Endothelial cell of umbilical vein (primary cell): Measurements from ENCODE around the gene DGAT2. TPM values are rescaled to one million over a fixed set of nuclear protein-coding genes. Genes with fewer than 3 reads are reported as not detected.

Source experiments
- BruUV-seq: library from RNA; stranded (reverse); fragments of 400-500 nt; replicated peaks from 2 replicates; lab custom pipeline; 2021; lab: Mats Ljungman, UMichigan
- CTCF ChIA-PET: fragments of 300-600, 350-600 bp; sonication (Branson Sonifier 250); formaldehyde crosslinking; loops from one replicate; lab custom pipeline; 2021; ENCODE audit warnings: antibody characterized with exemption, inconsistent platforms; lab: Charles Lee
- POLR2A ChIA-PET: fragments of 300-600, 350-600 bp; sonication (Branson Sonifier 250); formaldehyde crosslinking; loops from one replicate; lab custom pipeline; 2021; ENCODE audit warnings: antibody characterized with exemption, inconsistent platforms; lab: Charles Lee
- DNase-seq: peaks from one replicate; pipeline ENCODE4 v3.0.0-alpha.2; 2011; ENCODE audit warnings: low read depth, low spot score
- FAIRE-seq: peaks from 2 replicates; lab custom pipeline; 2011; peaks lifted over from hg19 to GRCh38; lab: Jason Lieb, UNC
- H2AFZ ChIP-seq: 2 replicates; pipeline ENCODE4 v1.6.0; 2012; ENCODE audit warnings: low read depth, low read length, control low read depth, inconsistent platforms
- H3K27ac ChIP-seq: 2 replicates; pipeline ENCODE4 v1.5.1; 2011; ENCODE audit warnings: low read depth, mild to moderate bottlenecking, control low read depth, low read length, moderate library complexity; ENCODE audit not compliant: insufficient read depth
- H3K27me3 ChIP-seq, 2 experiments: 2 replicates each; pipeline versions ENCODE4 v1.6.0 to v1.6.1; 2011; ENCODE audit warnings: low read length in 2 of 2, mixed read lengths in 1 of 2; ENCODE audit not compliant: control insufficient read depth in 2 of 2, insufficient read depth in 2 of 2
- H3K36me3 ChIP-seq, 2 experiments: 2 replicates in 1 of 2; 3 replicates in 1 of 2; pipeline ENCODE4 v1.5.1; 2011; ENCODE audit warnings: low read length in 2 of 2, mild to moderate bottlenecking in 1 of 2, moderate library complexity in 1 of 2; ENCODE audit not compliant: control insufficient read depth in 2 of 2, insufficient read depth in 2 of 2; ENCODE audit errors: extremely low read depth in 1 of 2
- H3K4me1 ChIP-seq: 3 replicates; pipeline ENCODE4 v1.5.1; 2011; ENCODE audit warnings: mild to moderate bottlenecking, low read length; ENCODE audit not compliant: control insufficient read depth, insufficient read depth; ENCODE audit errors: extremely low read depth
- H3K4me2 ChIP-seq: 2 replicates; pipeline ENCODE4 v1.6.1; 2011; ENCODE audit warnings: low read length, control low read depth, mixed read lengths; ENCODE audit not compliant: insufficient read depth
- H3K4me3 ChIP-seq, 3 experiments: fragments of 200-600 bp in 1 of 3; sonication (generic), shearing (Covaris generic) in 1 of 3; replicated peaks in 1 of 3; 2 replicates each; pipeline ENCODE4 v1.5.1; 2011 to 2016; ENCODE audit warnings: control low read depth in 3 of 3, low read length in 3 of 3, mild to moderate bottlenecking in 2 of 3, inconsistent platforms in 1 of 3, low read depth in 1 of 3, moderate library complexity in 1 of 3; ENCODE audit not compliant: insufficient read depth in 1 of 3
- H3K79me2 ChIP-seq: 2 replicates; pipeline ENCODE4 v1.6.0; 2012; ENCODE audit warnings: low read length, inconsistent platforms; ENCODE audit not compliant: control insufficient read depth, insufficient read depth
- H3K9ac ChIP-seq: replicated peaks from 2 replicates; pipeline ENCODE3; 2011; ENCODE audit warnings: low read length, control low read depth; ENCODE audit not compliant: insufficient read depth; ENCODE audit errors: extremely low read depth
- H3K9me1 ChIP-seq: replicated peaks from 3 replicates; pipeline ENCODE4 v1.6.0; 2011; ENCODE audit warnings: mild to moderate bottlenecking, low read length; ENCODE audit not compliant: control insufficient read depth, insufficient read depth; ENCODE audit errors: extremely low read depth
- H3K9me3 ChIP-seq: replicated peaks from 2 replicates; pipeline ENCODE4 v1.5.1; 2012; ENCODE audit warnings: low read length, inconsistent platforms; ENCODE audit not compliant: control insufficient read depth, insufficient read depth
- H4K20me1 ChIP-seq: replicated peaks from 2 replicates; pipeline ENCODE3; 2011; ENCODE audit warnings: mild to moderate bottlenecking, low read length; ENCODE audit not compliant: control insufficient read depth, insufficient read depth; ENCODE audit errors: extremely low read depth
- GATA2 ChIP-seq: IDR thresholded peaks from 2 replicates; pipeline ENCODE4 v1.7.0; 2011; ENCODE audit warnings: low read depth, mild to moderate bottlenecking, moderate library complexity, mixed read lengths, low read length; ENCODE audit not compliant: insufficient read length, insufficient read depth
- JUN ChIP-seq: IDR thresholded peaks from 2 replicates; pipeline ENCODE4 v1.6.1; 2011; ENCODE audit warnings: borderline replicate concordance, low read depth; ENCODE audit not compliant: insufficient read length, insufficient read depth
- dilution Hi-C: fragments of 300-500 bp; cut with MboI; formaldehyde crosslinking; loops from one replicate; pipeline ENCODE4 v1.15.0; 2019; ENCODE audit warnings: low sequenced_read_pairs; ENCODE audit not compliant: extremely low pct_ligation_motif_present
- intact Hi-C: fragments of 100-400 bp; cut with micrococcal nuclease; formaldehyde crosslinking; loops from one replicate; pipeline ENCODE4 v1.10.0; 2022
- polyA plus RNA-seq, 4 experiments: library from polyadenylated mRNA; depleted of rRNA in 3 of 4; stranded (reverse) in 3 of 4; unstranded in 1 of 4; fragments of >200 nt; gene quantifications; 2 replicates each; pipeline versions ENCODE4 v1.2.1 to v1.2.3, GENCODE V29; 2011 to 2012; ENCODE audit warnings: missing spikeins in 1 of 4
- total RNA-seq: library from RNA; stranded (reverse); gene quantifications from 2 replicates; pipeline ENCODE4 v1.2.3, GENCODE V29; 2021

The DGAT2 gene
- total and polyA plus RNA-seq, 2 donors (not counting 3 experiments of a cell fraction or from before 2014, with no cell fraction given): 0.55 to 0.79 TPM

DNA sequence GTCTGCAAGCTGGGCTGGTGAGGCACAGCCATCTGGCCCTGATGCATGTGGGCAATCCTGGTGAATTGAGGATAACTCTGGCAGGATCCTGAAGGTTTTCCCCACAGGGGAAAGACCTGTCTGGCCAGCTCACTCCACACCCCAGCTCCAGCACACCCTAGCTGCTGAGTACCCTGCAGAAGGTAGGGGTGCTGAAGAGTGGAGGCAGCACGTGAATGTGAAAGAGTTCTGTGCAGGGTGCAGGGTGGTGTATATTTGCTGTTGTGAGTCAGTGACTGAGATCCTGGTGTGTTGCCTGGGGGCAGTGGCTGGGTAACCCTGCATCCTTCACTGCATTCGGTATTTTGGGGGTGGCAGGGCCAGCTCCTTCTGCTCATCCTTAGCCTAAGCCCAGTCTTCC lies 22.4 kb downstream of the DGAT2 start:
- dilution Hi-C loops: no loop called here
- no peaks in the 10 kb centered on the region for H3K9me1 ChIP-seq
- no peaks in the 10 kb centered on the region for H3K4me1 ChIP-seq

DNA sequence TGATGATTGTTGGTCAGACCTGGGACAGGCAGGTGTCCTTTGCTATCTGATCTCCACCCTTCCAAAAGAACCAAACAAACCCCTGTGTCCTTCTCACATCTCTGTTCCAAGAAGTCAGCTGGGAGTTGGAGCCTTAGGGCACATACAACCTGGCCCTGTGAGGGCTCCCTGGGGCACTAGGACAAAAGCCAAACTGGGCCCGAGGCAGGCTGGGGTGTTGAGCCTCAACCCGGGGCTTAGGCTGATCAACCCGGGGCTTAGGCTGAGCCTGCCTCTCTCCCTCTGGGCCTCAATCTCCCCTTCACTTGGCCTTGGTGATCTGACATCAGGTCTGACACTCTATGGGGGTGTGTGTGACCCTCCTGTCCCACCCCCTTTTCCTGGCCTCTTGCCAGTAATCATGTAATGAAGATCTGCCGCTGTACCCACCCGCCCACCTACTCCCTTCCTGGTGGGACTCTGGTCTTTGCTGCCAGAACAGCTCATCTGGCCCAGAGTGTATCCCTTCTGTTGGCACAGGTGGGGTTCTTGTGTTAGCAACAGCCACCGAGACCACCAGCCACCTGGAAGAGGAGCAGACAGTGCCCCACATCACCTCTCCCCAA lies 23.7 kb downstream of the DGAT2 start:
- Histone ChIP-seq H2AFZ (no peak overlapping the region), H4K20me1 (no peaks in the 10 kb centered on the region), H3K4me3 (no peak overlapping the region), H3K4me2 (no peak overlapping the region), H3K27ac (no peak overlapping the region), H3K27me3 (no peaks in the 10 kb centered on the region), H3K79me2 (no peaks in the 10 kb centered on the region), H3K36me3 (no peaks in the 10 kb centered on the region), H3K9ac (no peak overlapping the region), H3K9me3 (no peaks in the 10 kb centered on the region), H3K4me1 (no peaks in the 10 kb centered on the region), H3K9me1 (no peaks in the 10 kb centered on the region)
- DNase-seq: no peak
- no peak for FAIRE-seq
- intact Hi-C loops (no loop called here), dilution Hi-C loops (no loop called here)
- BruUV-seq: no TSS peak
- TF ChIP-seq GATA2: no peak
- ChIA-PET POLR2A (no interaction called here), CTCF (interaction anchor here (3.8 kb wide), 1 partner anchor 10 kb away, joined by 13 read pairs; no protein-coding TSS in a partner anchor)

More for the DNA sequence above, 22.4 kb downstream of the DGAT2 start:
- H3K9ac ChIP-seq: no peak overlapping the region
- ChIA-PET CTCF (interaction anchor here (1.8 to 3.8 kb wide), 2 partner anchors 12 to 85 kb away, joined by 6 to 13 read pairs; no protein-coding TSS in a partner anchor), POLR2A (no interaction called here)
- H4K20me1 ChIP-seq: no peaks in the 10 kb centered on the region
- no peak for DNase-seq
- H3K36me3 ChIP-seq: no peaks in the 10 kb centered on the region
- no peaks in the 10 kb centered on the region for H3K79me2 ChIP-seq
- no TSS peak for BruUV-seq
- H3K27ac ChIP-seq: no peak overlapping the region
- H2AFZ ChIP-seq: no peak overlapping the region
- no peaks in the 10 kb centered on the region for H3K9me3 ChIP-seq
- no peak for FAIRE-seq
- TF ChIP-seq JUN (no peak), GATA2 (no peak)
- H3K4me3 ChIP-seq: no peak overlapping the region
- no peaks in the 10 kb centered on the region for H3K27me3 ChIP-seq
- intact Hi-C loops: no loop called here
- H3K4me2 ChIP-seq: no peak overlapping the region
